GM18868 (cell line): ENCODE results near the gene SHISA5.
"Not testable (repeated sequence)": the region's sequence is repeated elsewhere in the genome, so short reads cannot be mapped to it uniquely, and the experiment has no call there.

ENCODE experiments used
- ATAC-seq: cut with Tn5 transposase; IDR thresholded peaks from one replicate; pipeline ENCODE4 v1.9.1; 2021; ENCODE audit warnings: mild to moderate bottlenecking, moderate library complexity; ENCODE audit not compliant: unreplicated experiment

Gene SHISA5

DNA sequence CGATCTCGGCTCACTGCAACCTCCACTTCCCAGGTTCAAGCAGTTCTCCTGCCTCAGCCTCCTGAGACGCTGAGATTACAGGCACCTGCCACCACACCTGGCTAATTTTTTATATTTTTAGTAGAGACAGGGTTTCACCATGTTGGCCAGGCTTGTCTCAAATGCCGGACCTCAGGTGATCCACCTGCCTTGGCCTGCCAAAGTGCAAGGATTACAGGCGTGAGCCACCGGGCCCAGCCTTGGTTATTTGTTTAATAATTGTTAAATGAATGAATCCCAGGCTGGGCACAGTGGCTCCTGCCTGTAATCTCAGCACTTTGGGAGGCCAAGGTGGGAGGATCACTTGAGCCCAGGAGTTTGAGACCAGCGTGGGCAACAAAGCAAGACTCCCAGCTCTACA lies 42.2 kb downstream of the SHISA5 start:
- ATAC-seq: not testable (repeated sequence)

DNA sequence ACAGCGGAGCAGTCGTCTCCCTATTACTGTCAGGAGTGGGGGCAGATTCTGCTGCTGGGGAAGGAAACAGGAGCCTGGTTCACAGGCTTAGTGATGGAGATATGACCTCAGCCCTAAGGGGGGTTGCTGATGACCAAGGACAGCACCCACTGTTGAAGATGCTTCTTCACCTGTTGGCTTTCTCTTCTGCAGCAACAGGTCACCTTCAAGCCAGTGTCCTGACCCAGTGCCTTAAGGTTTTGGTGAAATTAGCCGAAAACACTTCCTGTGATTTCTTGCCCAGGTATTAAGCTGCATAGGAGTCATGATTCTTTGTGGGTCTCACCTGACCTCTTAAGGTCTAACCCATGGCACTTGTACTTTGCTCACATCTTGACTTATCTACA lies 43.5 kb downstream of the SHISA5 start:
- ATAC-seq: no peak

DNA sequence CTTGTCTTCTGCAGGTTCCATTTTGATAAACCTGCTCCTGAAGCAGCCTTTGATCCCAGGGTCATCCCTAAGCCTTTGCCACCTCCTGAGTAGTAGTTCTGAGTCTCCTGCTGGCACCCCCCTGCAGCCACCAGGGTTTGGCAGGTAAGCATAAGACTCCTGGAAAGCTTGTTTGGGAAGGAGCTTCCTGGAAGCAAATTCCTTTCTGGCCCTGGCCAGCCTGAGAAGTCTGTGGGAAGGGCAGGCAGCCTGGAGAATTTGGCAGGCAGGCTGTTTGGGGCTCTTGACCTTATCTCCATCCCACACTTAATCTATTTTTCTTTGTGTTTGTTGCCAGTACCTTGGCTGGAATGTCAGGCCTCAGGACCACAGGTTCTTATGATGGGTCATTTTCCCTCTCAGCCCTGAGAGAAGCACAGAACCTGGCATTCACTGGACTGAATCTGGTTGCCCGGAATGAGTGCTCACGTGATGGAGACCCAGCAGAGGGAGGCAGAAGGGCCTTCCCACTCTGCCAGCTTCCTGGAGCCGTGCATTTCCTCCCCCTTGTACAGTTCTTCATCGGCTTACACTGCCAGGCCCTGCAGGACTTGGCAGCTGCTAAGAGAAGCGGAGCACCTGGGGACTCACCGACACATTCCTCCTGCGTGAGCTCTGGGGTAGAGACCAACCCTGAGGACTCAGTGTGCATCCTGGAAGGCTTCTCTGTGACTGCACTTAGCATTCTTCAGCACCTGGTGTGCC lies 44.0 kb downstream of the SHISA5 start:
- no peak for ATAC-seq

DNA sequence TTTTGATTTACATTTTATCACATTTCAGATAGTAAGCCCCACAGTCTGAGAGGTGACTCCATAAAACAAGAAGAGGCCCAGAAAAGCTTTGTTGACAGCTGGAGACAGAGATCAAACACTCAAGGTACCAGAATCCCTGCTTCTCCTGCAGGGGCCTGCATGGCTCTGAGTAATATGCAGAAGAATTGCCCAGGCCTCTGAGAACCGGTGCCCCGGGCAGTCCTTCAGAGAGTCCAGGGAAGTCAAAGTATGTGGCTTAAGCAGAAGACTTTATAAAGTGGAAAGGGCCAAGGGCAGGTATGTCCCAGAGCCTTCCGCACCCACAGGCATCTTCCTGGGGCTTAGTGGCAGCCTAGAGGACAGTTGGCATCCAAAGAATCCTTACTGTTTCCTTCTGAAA lies 44.6 kb downstream of the SHISA5 start:
- ATAC-seq: no peak

DNA sequence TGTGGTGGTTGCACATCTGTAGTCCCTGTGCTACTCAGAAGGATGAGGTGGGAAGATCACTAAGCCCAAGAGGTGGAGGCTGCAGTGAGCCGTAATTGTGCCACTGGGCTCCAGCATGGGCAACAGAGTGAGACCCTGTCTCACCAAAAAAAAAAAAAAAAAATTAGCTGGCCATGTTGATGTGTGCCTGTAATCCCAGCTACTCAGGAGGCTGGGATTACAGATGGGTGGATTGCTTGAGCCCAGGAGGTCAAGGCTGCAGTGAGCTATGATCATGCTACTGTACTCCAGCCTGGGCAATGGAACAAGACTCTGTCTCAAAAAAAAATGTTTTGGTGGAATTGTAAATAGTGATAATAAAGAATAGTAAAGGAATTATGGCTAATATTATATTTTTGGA lies 47.5 kb downstream of the SHISA5 start:
- ATAC-seq: no peak

DNA sequence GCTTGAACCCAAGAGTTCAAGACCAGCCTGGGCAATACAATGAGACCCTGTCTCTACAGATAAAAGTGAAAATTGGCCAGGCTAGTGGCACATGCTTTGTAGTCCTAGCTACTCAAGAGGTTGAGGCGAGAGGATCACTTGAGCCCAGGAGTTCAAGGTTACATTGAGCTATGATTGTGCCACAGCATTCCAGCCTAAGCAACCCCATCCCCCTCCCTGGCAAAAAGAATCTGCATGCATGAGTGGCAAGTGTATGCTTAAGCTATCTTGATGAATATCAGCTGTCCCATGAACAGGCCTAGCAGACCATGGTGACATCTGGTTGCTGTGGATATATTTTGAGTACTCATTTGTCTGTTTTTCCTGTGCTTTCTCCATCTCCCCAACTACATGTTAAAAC lies 52.7 kb downstream of the SHISA5 start:
- ATAC-seq: no peak

DNA sequence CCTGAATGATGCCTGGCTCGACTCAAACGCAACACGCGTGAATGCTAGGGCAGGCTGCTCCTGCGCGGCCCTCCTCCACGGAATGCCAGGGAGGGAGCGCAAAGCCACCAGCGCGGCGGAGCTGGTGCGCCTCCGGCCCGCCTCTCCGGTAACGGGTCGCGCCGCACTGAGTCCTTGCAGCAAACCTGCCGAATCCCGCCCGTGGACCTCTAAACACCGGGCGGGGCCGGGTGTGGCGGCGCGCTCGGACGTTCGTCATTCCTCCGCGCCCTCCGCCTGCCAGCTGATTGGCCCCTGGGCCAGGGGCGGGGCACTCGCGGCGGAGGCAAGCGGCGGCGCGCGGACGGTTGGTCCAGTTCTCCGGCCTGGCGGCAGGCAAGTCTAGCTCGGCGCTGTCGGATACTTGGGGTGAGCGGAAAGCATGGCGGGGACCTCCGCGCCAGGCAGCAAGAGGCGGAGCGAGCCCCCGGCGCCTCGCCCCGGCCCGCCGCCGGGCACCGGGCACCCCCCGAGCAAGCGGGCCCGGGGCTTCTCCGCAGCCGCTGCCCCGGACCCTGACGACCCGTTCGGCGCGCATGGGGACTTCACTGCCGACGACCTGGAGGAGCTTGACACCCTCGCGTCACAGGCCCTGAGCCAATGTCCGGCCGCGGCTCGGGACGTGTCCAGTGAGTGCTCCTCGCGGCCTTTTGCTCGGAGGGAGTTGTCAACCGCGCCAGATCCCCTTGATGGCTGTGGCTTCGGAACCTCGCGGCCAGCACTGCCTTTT lies 57.4 kb downstream of the SHISA5 start, which contains the start of gene ATRIP:
TSS of gene ATRIP (plus strand) at position 313 of the 769 bp plus-strand sequence. CDS start at position 422, 109 bp downstream.
- ATAC-seq: peak; percentile 82

DNA sequence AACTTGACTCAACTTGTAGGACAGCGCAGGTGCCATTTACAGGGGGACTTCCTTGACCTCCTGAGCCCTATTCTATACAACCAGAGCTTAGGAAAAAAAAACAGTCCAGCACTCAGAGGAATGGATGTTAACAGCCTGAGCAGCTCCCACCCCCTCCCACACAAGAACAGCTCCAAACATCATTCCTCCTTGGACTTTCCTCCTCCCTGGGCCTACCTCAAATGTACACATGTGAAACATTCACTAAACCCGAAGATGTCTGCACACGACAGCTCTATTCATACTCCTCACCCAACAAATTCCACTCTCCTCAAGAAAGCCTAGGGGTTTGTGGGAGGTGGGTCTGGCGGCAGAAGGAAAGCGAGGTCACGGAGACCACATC lies 57.9 kb downstream of the SHISA5 start:
- ATAC-seq: no peak

DNA sequence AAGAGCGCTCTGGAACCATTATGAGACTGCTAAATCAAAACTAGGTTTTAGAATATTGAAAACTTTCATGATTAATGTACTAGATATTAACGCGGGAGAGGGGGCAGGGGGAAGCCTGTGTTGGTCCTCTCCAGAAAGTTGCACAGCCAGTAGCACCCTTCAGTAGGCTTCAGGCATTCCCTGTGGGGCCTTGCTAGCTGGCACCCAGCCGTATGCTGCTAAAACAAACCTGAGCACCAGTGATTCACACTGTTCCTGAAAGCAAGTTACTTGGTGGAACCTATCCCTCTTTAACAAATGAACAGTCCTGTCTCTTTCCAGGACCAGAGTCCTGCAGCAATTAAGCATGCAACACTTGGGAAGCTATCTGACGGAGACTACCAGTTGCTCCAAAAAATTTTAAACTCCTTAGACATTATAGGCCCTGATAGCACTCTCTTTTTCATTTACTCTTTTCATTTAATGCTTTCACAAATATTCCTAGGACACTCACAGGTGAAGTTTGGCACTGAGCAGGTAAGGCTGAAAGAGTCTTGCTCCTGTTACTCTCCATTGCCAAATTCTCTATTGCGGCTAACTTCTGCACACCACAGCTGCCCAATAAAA lies 58.6 kb downstream of the SHISA5 start:
- no peak for ATAC-seq

DNA sequence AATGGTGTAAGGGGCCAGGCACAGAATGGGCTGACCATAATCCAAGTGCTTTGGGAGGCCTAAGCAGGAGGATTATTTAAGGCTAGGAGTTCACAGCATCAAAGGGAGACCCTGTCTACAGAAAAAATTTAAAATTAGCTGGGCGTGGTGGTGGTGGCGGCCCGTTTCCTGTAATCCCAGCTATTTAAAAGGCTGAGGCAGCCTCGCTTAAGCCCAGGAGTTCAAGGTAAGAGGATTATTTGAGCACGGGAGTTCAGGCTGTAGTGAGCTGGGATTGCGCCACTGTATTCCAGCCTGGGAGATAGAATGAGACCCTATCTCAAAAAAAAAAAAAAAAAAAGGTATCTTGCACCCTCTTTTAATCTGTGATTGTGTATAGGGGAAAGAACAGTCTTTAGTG lies 62.0 kb downstream of the SHISA5 start:
- ATAC-seq: no peak

DNA sequence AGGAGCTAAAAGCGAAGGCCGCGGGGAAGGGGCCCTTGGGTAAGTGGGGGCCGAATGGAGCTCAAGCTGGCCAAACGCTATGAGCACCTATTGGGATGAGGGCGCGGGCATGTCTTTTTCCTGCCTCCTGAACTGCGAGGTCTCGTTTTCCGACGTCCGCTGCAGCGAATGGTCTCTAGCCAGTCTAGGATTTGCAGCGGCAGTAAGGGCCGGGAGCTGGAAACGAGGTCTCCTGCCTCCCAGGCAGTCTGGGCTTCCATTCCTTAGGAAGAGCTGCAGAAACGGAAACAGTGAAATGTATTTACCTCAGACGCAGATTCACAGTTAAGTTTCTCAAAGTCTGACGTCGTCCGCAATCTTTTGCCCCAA lies 63.4 kb downstream of the SHISA5 start:
- no peak for ATAC-seq

DNA sequence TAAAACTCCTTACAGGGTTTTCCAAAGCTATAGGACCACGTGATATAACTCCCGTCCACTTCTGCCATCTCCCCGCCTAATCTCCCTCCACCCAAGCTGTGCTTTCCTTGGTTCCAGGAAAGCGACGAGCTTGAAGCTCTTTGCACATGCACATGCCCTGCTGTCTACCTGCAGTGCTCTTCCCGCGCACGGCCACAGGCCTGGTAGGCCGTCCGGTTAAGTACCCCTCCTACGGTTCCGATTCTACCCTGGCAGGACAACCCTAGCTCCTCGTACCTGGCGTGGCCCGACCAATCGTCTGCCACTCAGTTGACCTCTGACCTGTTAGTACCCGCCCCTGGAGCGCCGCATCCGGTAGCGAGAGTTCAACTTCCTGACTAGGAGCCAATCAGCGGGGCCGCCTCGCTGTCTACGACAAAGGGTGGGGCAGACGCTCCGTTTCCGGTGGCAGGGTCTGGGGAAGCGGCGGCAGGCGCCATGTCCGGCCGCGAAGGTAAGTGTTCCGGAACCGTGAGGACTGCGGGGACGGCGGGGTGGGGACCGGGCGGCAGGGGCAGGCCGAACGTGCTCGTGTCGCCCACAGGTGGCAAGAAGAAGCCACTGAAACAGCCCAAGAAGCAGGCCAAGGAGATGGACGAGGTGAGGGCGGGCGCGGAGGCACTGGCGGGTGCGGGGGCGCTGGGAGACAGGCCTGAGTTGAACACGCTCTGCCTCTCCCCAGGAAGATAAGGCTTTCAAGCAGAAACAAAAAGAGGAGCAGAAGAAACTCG lies 64.0 kb downstream of the SHISA5 start, which contains the start of the genes CCDC51 and TMA7:
TSS of gene CCDC51 (minus strand) at position 300 of the 770 bp plus-strand sequence. CDS start 4,991 bp downstream, outside the sequence.
TSS of gene TMA7 (plus strand) at position 438 of the 770 bp plus-strand sequence. CDS start at position 478, 40 bp downstream.
- peak; percentile 92 for ATAC-seq

DNA sequence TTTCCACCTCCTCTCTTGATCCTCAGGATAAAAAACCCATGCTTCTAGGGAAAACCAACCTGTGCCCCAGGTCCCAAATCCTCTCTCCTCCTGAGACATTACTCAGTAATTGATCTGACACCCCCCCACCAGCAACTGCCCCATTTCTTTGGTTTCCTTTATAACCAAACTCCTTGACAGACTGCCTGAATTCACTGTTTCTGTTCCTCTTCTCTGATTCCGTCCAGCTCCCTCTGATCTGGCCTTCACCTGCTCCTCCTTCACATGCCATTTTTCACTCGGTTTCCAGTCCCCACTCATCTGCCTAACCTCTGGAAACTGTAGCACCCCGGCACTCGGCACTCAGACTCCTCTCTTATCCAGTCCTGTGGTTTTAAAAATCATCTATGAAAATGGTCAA lies 66.2 kb downstream of the SHISA5 start:
- ATAC-seq: no peak

DNA sequence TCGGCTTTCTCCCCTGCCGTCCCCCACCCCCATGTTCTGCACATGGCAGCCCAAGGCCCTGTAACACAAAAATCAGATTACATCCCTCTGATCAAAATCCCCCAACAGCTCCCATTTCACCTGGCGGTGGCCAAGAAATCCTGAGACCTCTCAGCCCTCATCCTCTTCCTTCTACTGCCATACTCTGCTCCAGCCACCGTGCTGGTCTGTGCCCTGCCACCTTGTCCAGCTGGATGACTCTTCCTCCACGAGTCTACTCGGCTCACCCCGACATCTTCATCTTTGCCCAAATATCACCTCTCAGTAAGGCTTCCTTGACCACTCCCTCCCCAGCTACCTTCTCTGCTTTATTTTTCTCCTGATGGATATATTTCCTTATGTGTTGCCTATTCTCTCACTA lies 67.1 kb downstream of the SHISA5 start:
- no peak for ATAC-seq

DNA sequence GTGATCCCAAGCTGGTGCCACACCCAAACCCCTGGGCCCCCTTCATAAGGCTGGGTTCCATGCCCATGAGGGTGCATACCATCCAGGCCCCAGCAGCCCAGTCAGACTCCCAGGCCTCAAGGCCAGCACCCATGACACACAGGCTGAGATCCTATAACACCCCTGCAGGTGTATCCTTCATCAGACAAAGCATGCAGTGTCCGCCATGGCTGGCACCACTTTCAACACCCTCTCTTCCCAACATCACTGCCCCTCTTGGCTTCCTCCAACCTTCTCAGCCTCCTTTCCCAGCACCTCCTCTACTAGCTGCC lies 67.5 kb downstream of the SHISA5 start:
- ATAC-seq: no peak

DNA sequence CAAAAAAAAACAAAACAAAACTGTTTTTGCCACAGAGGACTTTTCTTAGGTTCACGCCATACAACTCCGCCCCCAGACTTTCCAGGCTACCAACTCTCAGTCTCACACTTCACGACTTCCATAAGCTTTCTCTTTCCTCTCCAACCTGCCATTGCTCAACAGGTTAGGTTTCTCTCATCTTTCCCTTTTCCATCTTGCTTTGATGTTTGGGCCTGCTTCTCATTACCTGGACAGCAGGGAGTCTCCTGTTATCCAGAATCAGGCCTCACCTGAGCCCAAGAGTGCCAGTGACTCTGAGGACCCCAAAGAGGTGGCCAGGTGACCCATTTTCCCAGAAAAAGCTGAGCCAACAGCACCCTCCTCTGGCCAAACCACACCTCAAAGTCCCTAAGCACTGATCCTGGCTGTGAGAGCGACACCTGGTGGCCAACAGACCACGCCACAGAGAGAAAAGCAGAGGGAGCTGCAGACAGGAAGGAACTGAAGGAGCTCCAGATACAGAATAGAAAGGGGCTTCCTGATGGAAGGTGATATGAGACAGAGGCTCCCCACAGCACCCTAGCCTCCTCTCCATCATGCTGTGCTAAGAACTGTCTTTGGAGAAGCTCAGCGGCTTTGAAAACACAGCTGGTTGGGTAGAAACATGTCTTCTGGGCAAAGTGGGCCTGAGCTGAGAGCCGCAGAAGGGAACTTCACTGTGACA lies 68.0 kb downstream of the SHISA5 start:
- no peak for ATAC-seq

DNA sequence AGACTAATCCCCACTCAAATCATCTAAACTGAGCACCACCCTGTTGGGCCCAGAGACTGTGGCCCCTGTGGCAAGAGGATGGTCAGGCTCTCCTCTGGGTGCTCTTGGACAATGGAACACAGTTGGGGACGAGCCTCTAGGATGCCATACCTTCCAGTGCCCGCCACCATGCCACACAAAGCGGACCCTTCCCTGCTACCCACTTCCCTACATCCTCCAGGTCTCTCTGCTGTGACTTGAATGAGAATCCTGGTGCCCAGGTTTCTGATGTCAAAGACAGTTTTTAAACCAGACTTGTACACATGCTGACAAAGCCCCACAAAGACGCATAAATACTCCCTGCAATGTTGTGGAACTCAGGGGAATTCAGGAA lies 68.8 kb downstream of the SHISA5 start:
- ATAC-seq: no peak

DNA sequence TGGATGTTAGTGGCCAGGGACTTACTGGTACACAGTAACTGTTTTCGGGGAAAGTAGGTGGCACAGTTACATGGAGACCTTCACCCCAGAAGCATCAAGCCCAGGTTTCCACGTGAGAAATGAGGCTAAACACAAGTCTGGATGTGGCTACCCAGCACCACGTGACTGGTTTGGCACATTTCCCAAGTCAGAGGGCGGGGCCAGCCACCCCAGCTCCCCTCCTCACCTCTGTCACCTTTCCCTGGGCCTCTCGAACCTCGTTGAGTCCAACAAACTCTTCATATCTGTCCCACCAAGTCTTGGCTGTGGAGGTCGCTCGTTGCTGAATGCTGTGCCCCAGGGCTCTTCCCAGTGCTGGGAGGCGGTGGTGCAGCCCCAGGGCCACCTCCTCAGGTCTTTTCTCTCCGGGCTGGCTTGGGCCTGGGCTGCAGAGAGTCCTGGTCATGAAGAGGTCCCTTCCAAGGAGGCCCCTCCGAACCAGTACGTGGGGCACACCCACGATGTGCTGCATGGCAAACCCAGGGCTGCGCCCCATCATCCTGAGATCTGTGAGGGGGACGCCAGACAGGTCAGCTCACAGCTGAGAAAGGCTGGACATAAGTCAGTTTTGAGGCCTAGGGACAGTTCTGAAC lies 69.3 kb downstream of the SHISA5 start:
- ATAC-seq: no peak

DNA sequence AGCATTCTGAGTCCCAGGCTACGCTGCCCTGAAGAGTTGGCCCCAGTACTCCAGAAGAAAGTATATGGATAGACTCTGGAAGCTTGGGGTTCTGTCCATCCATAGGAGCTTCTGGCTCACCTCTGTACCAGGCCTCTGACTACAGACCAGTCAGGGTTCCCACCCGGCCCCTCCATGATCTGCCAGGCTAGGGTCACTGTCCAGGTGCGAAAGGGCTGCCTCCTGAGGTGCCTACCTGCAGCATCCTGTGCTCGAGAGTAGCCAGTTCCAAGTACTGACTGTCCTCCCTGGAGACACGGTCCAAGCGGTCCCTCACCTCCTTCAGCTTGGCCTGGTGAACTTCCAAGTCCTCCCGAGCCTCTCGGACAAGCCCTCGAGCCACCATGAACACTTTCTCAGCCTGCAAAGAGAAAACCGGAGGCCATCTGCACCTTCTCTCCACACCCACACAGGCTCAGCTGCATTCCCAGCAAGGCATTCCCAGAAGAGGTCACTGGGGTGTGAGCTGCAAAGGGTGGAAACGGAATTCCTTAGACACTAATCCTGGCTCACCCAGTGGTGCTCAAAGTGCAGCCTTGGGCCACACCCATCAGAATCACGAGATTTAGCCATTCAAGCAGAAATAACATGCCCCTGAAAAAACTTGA lies 70.4 kb downstream of the SHISA5 start:
- ATAC-seq: no peak
